AG10803 (cell line): ENCODE data around the gene CELF5.

ENCODE experiments used
- DNase-seq: peaks from one replicate; pipeline ENCODE4 v3.0.0; 2010; ENCODE audit warnings: low read depth
- H3K4me3 ChIP-seq: 2 replicates; pipeline ENCODE4 v1.5.1; 2011; ENCODE audit warnings: mild to moderate bottlenecking, low read length, control low read depth
- CTCF ChIP-seq: conservative IDR thresholded peaks from 2 replicates; pipeline ENCODE4 v1.5.1; 2011; ENCODE audit warnings: mild to moderate bottlenecking, low read length, control low read depth, inconsistent platforms

Gene CELF5

DNA sequence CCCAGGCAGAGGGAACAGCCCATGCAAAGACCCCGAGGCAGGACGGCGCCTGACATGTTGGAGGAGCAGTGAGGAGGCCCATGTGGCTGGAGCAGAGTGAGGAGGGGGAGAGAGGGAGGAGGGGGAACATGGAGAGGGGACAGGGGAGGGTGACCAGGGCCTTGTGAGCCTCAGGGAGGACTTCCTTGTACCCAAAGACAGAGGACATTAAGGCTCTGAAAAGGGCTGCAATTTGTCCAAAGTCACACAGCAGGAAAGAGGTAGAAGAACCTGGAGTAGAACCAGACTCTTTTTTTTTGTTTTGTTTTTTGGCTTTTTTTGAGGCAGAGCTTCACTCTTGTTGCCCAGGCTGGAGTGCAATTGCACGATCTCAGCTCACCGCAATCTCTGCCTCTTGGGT is 67.2 kb downstream of the CELF5 start:
- H3K4me3 ChIP-seq = no peak overlapping the region
- no peak for TF ChIP-seq CTCF
- no peak for DNase-seq

GRCh38 chr19:3292958-3293529 is 68.6 kb downstream of the CELF5 start:
- TF ChIP-seq CTCF = no peak
- no peak overlapping the region for H3K4me3 ChIP-seq
- no peak for DNase-seq

DNA sequence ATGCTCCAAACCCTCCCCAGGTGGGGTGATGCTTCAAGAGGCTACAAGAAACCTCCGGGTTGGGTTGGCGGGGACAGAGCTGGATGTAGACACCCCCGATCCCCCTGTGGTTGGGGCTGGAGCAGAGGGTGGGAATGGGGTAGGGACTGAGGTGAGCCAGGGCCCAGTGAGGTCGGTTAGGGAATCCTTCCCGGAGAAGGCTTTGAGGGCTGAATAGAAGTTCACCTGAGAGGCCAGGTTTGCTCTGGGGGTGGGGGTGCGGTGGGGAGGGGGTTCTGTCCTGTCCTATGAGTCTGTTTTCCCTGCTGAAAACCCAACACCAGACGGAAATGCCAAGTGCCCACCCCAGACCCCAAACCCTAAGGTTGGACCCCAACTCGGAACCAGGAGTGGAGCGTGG is 69.1 kb downstream of the CELF5 start:
- DNase-seq = no peak
- TF ChIP-seq CTCF = no peak
- no peak overlapping the region for H3K4me3 ChIP-seq

- H3K4me3 ChIP-seq = no peak overlapping the region
- DNase-seq = no peak
- no peak for TF ChIP-seq CTCF
These were observed 69.8 kb downstream of the CELF5 start for GRCh38 chr19:3294080-3294850.

- no peak for TF ChIP-seq CTCF
- no peak overlapping the region for H3K4me3 ChIP-seq
- no peak for DNase-seq
These were observed 71.1 kb downstream of the CELF5 start for GRCh38 chr19:3295581-3295980.

GRCh38 chr19:3296034-3296433 is 71.6 kb downstream of the CELF5 start:
- no peak for TF ChIP-seq CTCF
- no peak for DNase-seq
- H3K4me3 ChIP-seq = no peak overlapping the region

DNA sequence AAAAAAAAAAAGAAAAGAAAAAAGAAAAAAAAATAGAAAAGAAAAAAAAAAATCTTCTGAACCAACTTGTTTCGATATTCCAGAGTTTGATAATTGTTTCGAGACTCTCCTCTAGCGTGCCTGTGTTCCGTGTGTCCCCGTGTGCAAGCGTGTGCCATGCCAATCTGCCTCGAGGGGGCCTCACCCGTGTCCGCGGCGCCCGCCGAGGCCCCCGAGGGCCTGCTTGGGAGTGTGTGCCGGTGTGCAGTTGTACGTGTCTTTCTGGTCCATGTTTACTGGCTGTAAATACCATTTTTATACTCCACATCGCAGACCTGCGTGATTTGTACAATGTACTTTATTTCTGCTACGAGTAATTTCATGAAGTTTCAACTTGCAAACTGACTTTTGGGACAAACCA is 72.0 kb downstream of the CELF5 start:
- no peak for TF ChIP-seq CTCF
- no peak overlapping the region for H3K4me3 ChIP-seq
- no peak for DNase-seq
